ENCODE results near the gene ZMIZ1. TPM values are rescaled to one million over a fixed set of nuclear protein-coding genes. Genes with fewer than 3 reads are reported as not detected.

The ZMIZ1 gene
- total RNA-seq, 1 donor from 2014 or later = 67.6 TPM

GRCh38 chr10:79349766-79350406, 281.1 kb downstream of the ZMIZ1 start:
- DNase-seq (ENCODE audit: low spot score) = no peak
- H3K27ac Mint-ChIP-seq = peak overlapping the region; percentile 75
- intact Hi-C loops (cut with micrococcal nuclease) = loop anchor here (5.0 kb wide), 1 partner anchor 283 kb away; the partner anchor contains the start of gene ZMIZ1
- H3K4me3 Mint-ChIP-seq = peak overlapping the region; percentile 95
- peaks cover 69% of the 10 kb centered on the region for H3K4me1 Mint-ChIP-seq (ENCODE audit: low read depth)
- H3K27me3 Mint-ChIP-seq (ENCODE audit: insufficient read depth) = no peaks in the 10 kb centered on the region
- H3K36me3 Mint-ChIP-seq (ENCODE audit: low read depth) = peaks cover 52% of the 10 kb centered on the region
- H3K9me3 Mint-ChIP-seq = no peaks in the 10 kb centered on the region

GRCh38 chr10:79350407-79351154, 281.8 kb downstream of the ZMIZ1 start:
- Mint-ChIP-seq H3K36me3 (ENCODE audit: low read depth) (peaks cover 58% of the 10 kb centered on the region), H3K27me3 (ENCODE audit: insufficient read depth) (no peaks in the 10 kb centered on the region), H3K27ac (peak overlapping the region; percentile 75), H3K9me3 (no peaks in the 10 kb centered on the region), H3K4me1 (ENCODE audit: low read depth) (peaks cover 69% of the 10 kb centered on the region), H3K4me3 (peak overlapping the region; percentile 95)
- intact Hi-C loops (cut with micrococcal nuclease) = no loop called here
- DNase-seq (ENCODE audit: low spot score) = no peak

- H3K4me1 Mint-ChIP-seq (ENCODE audit: low read depth) = peaks cover 71% of the 10 kb centered on the region
- H3K4me3 Mint-ChIP-seq = no peak overlapping the region
- DNase-seq (ENCODE audit: low spot score) = no peak
- H3K27ac Mint-ChIP-seq = no peak overlapping the region
- no peaks in the 10 kb centered on the region for H3K9me3 Mint-ChIP-seq
- intact Hi-C loops (cut with micrococcal nuclease) = no loop called here
- no peaks in the 10 kb centered on the region for H3K27me3 Mint-ChIP-seq (ENCODE audit: insufficient read depth)
- peaks cover 66% of the 10 kb centered on the region for H3K36me3 Mint-ChIP-seq (ENCODE audit: low read depth)
Observed at GRCh38 chr10:79351332-79351731, 282.6 kb downstream of the ZMIZ1 start.

- H3K27me3 Mint-ChIP-seq (ENCODE audit: insufficient read depth) = no peaks in the 10 kb centered on the region
- intact Hi-C loops (cut with micrococcal nuclease) = no loop called here
- no peaks in the 10 kb centered on the region for H3K9me3 Mint-ChIP-seq
- H3K27ac Mint-ChIP-seq = peak overlapping the region; percentile 38
- peaks cover 71% of the 10 kb centered on the region for H3K36me3 Mint-ChIP-seq (ENCODE audit: low read depth)
- peaks cover 66% of the 10 kb centered on the region for H3K4me1 Mint-ChIP-seq (ENCODE audit: low read depth)
- DNase-seq (ENCODE audit: low spot score) = no peak
- no peak overlapping the region for H3K4me3 Mint-ChIP-seq
Observed at GRCh38 chr10:79352035-79352877, 283.5 kb downstream of the ZMIZ1 start.

GRCh38 chr10:79353000-79353406, 284.2 kb downstream of the ZMIZ1 start:
- no peak for DNase-seq (ENCODE audit: low spot score)

GRCh38 chr10:79353726-79354125, 285.0 kb downstream of the ZMIZ1 start:
- H3K27me3 Mint-ChIP-seq (ENCODE audit: insufficient read depth) = no peaks in the 10 kb centered on the region
- H3K4me3 Mint-ChIP-seq = peak overlapping the region; percentile 19
- peaks cover 59% of the 10 kb centered on the region for H3K4me1 Mint-ChIP-seq (ENCODE audit: low read depth)
- DNase-seq (ENCODE audit: low spot score) = no peak
- H3K36me3 Mint-ChIP-seq (ENCODE audit: low read depth) = peaks cover 64% of the 10 kb centered on the region
- intact Hi-C loops (cut with micrococcal nuclease) = no loop called here
- H3K27ac Mint-ChIP-seq = no peak overlapping the region
- H3K9me3 Mint-ChIP-seq = no peaks in the 10 kb centered on the region

More at GRCh38 chr10:79353000-79353406, 284.2 kb downstream of the ZMIZ1 start:
- intact Hi-C loops (cut with micrococcal nuclease) = no loop called here
- Mint-ChIP-seq H3K9me3 (no peaks in the 10 kb centered on the region), H3K4me1 (ENCODE audit: low read depth) (peaks cover 66% of the 10 kb centered on the region), H3K36me3 (ENCODE audit: low read depth) (peaks cover 71% of the 10 kb centered on the region), H3K27ac (no peak overlapping the region), H3K27me3 (ENCODE audit: insufficient read depth) (no peaks in the 10 kb centered on the region), H3K4me3 (no peak overlapping the region)

- no peak for DNase-seq (ENCODE audit: low spot score)
- Mint-ChIP-seq H3K27me3 (ENCODE audit: insufficient read depth) (no peaks in the 10 kb centered on the region), H3K4me3 (peak overlapping the region; percentile 19), H3K9me3 (no peaks in the 10 kb centered on the region), H3K4me1 (ENCODE audit: low read depth) (peaks cover 55% of the 10 kb centered on the region), H3K36me3 (ENCODE audit: low read depth) (peaks cover 61% of the 10 kb centered on the region), H3K27ac (no peak overlapping the region)
- intact Hi-C loops (cut with micrococcal nuclease) = no loop called here
Observed at GRCh38 chr10:79354141-79354540, 285.4 kb downstream of the ZMIZ1 start.

GRCh38 chr10:79354615-79355014, 285.8 kb downstream of the ZMIZ1 start:
- H3K27ac Mint-ChIP-seq = no peak overlapping the region
- H3K9me3 Mint-ChIP-seq = no peaks in the 10 kb centered on the region
- peaks cover 57% of the 10 kb centered on the region for H3K36me3 Mint-ChIP-seq (ENCODE audit: low read depth)
- peaks cover 50% of the 10 kb centered on the region for H3K4me1 Mint-ChIP-seq (ENCODE audit: low read depth)
- no peak for DNase-seq (ENCODE audit: low spot score)
- no peaks in the 10 kb centered on the region for H3K27me3 Mint-ChIP-seq (ENCODE audit: insufficient read depth)
- H3K4me3 Mint-ChIP-seq = peak overlapping the region; percentile 19
- intact Hi-C loops (cut with micrococcal nuclease) = no loop called here

GRCh38 chr10:79355420-79356017, 286.8 kb downstream of the ZMIZ1 start:
- Mint-ChIP-seq H3K9me3 (no peaks in the 10 kb centered on the region), H3K27me3 (ENCODE audit: insufficient read depth) (no peaks in the 10 kb centered on the region), H3K4me1 (ENCODE audit: low read depth) (peaks cover 41% of the 10 kb centered on the region), H3K4me3 (no peak overlapping the region), H3K36me3 (ENCODE audit: low read depth) (peaks cover 48% of the 10 kb centered on the region), H3K27ac (peak overlapping the region; percentile 1)
- DNase-seq (ENCODE audit: low spot score) = no peak
- intact Hi-C loops (cut with micrococcal nuclease) = no loop called here

GRCh38 chr10:79356104-79356503, 287.3 kb downstream of the ZMIZ1 start:
- peak overlapping the region; percentile 23 for H3K27ac Mint-ChIP-seq
- peaks cover 41% of the 10 kb centered on the region for H3K4me1 Mint-ChIP-seq (ENCODE audit: low read depth)
- no peak for DNase-seq (ENCODE audit: low spot score)
- H3K36me3 Mint-ChIP-seq (ENCODE audit: low read depth) = peaks cover 48% of the 10 kb centered on the region
- no peaks in the 10 kb centered on the region for H3K9me3 Mint-ChIP-seq
- intact Hi-C loops (cut with micrococcal nuclease) = no loop called here
- H3K27me3 Mint-ChIP-seq (ENCODE audit: insufficient read depth) = no peaks in the 10 kb centered on the region
- no peak overlapping the region for H3K4me3 Mint-ChIP-seq

GRCh38 chr10:79357180-79357579, 288.4 kb downstream of the ZMIZ1 start:
- peaks cover 49% of the 10 kb centered on the region for H3K4me1 Mint-ChIP-seq (ENCODE audit: low read depth)

GRCh38 chr10:79358811-79359210, 290.0 kb downstream of the ZMIZ1 start:
- Mint-ChIP-seq H3K27me3 (ENCODE audit: insufficient read depth) (peaks cover 11% of the 10 kb centered on the region), H3K4me3 (no peak overlapping the region), H3K4me1 (ENCODE audit: low read depth) (peaks cover 35% of the 10 kb centered on the region), H3K27ac (no peak overlapping the region), H3K36me3 (ENCODE audit: low read depth) (peaks cover 32% of the 10 kb centered on the region), H3K9me3 (no peaks in the 10 kb centered on the region)
- intact Hi-C loops (cut with micrococcal nuclease) = no loop called here
- DNase-seq (ENCODE audit: low spot score) = no peak

More at GRCh38 chr10:79357180-79357579, 288.4 kb downstream of the ZMIZ1 start:
- Mint-ChIP-seq H3K27me3 (ENCODE audit: insufficient read depth) (peaks cover 2% of the 10 kb centered on the region), H3K4me3 (no peak overlapping the region), H3K27ac (no peak overlapping the region), H3K36me3 (ENCODE audit: low read depth) (peaks cover 42% of the 10 kb centered on the region), H3K9me3 (no peaks in the 10 kb centered on the region)
- intact Hi-C loops (cut with micrococcal nuclease) = no loop called here
- no peak for DNase-seq (ENCODE audit: low spot score)
